Upper lobe of left lung (tissue), 6 donors: Measurements from ENCODE around the gene UBQLN2. TPM values are rescaled to one million over a fixed set of nuclear protein-coding genes. Genes with fewer than 3 reads are reported as not detected.
"Not testable (repeated sequence)": the region's sequence is repeated elsewhere in the genome, so short reads cannot be mapped to it uniquely, and the experiment has no call there.

Experiments used
- ATAC-seq, 2 donors: fragments of 200-7000 bp; cut with Tn5 transposase; one replicate each; pipeline ENCODE4 v1.9.1; 2022; ENCODE audit warnings: mild to moderate bottlenecking in 2 of 2, moderate library complexity in 2 of 2; ENCODE audit not compliant: low FRiP score in 2 of 2
- DNase-seq, 2 donors: peaks; one replicate each; pipeline ENCODE4 v3.0.0-alpha.2; 2019 to 2020
- H3K27ac ChIP-seq, 4 donors: fragments of 200-600 bp; sonication (generic); one replicate each; pipeline ENCODE4 v1.5.1; 2016 to 2019
- H3K27me3 ChIP-seq, 4 donors: fragments of 200-600 bp; sonication (generic); one replicate each; pipeline ENCODE4 v1.5.1; 2017 to 2019
- H3K36me3 ChIP-seq, 4 donors: fragments of 200-600 bp; sonication (generic); one replicate each; pipeline ENCODE4 v1.5.1; 2016 to 2019
- H3K4me1 ChIP-seq, 4 donors: fragments of 200-600 bp; sonication (generic); one replicate each; pipeline ENCODE4 v1.5.1; 2018 to 2019
- H3K4me3 ChIP-seq, 4 donors: fragments of 200-600 bp; sonication (generic); one replicate each; pipeline ENCODE4 v1.5.1; 2017 to 2019; ENCODE audit warnings: mild to moderate bottlenecking in 2 of 4, moderate library complexity in 1 of 4
- H3K9me3 ChIP-seq, 4 donors: fragments of 200-600 bp; sonication (generic); one replicate each; pipeline ENCODE4 v1.5.1; 2018 to 2019
- EP300 ChIP-seq, 4 donors: sonication (generic); formaldehyde crosslinking; IDR thresholded peaks; one replicate each; pipeline ENCODE4 v1.5.1; 2017; ENCODE audit warnings: antibody characterized with exemption in 4 of 4, control low read depth in 2 of 4
- POLR2A ChIP-seq, 4 donors: fragments of 450-650 bp; IDR thresholded peaks; one replicate each; pipeline ENCODE4 v1.5.1; 2016 to 2017; ENCODE audit warnings: antibody characterized with exemption in 4 of 4, mild to moderate bottlenecking in 2 of 4
- POLR2AphosphoS5 ChIP-seq, 2 donors: sonication (generic); formaldehyde crosslinking; IDR thresholded peaks; one replicate each; pipeline ENCODE4 v1.5.1; 2017; ENCODE audit warnings: antibody characterized with exemption in 2 of 2
- WGBS, 2 donors: methylation state at CpG; one replicate each; pipeline ENCODE4 v1.1.5; 2017 to 2018; 5-methylcytosine and 5-hydroxymethylcytosine counted together
- total RNA-seq, 6 donors: library from RNA; depleted of rRNA in 4 of 6; stranded (reverse); fragments of >200 nt in 4 of 6; gene quantifications; one replicate each; pipeline versions ENCODE4 v1.1.0 to v1.2.1, GENCODE V29; 2016 to 2021
- TF ChIP-seq, protein P1 (sequence below), 6 experiments: fragments of 450-650 bp in 4 of 6; fragments of 200-600 bp in 2 of 6; sonication (generic) in 2 of 6; IDR thresholded peaks; one replicate each; pipeline ENCODE4 v1.5.1; 2016 to 2019; ENCODE audit warnings: antibody characterized with exemption in 6 of 6
- donor health status: DM: no; HTN: no; CAD: no; lungs with moderate emphysema.
- donor health status: DM: no; HTN: yes; CAD: no; lungs with severe emphysema.

The UBQLN2 gene
- total RNA-seq = 10 to 100 TPM; 19.8 to 31.2 (median 27.0) TPM

DNA sequence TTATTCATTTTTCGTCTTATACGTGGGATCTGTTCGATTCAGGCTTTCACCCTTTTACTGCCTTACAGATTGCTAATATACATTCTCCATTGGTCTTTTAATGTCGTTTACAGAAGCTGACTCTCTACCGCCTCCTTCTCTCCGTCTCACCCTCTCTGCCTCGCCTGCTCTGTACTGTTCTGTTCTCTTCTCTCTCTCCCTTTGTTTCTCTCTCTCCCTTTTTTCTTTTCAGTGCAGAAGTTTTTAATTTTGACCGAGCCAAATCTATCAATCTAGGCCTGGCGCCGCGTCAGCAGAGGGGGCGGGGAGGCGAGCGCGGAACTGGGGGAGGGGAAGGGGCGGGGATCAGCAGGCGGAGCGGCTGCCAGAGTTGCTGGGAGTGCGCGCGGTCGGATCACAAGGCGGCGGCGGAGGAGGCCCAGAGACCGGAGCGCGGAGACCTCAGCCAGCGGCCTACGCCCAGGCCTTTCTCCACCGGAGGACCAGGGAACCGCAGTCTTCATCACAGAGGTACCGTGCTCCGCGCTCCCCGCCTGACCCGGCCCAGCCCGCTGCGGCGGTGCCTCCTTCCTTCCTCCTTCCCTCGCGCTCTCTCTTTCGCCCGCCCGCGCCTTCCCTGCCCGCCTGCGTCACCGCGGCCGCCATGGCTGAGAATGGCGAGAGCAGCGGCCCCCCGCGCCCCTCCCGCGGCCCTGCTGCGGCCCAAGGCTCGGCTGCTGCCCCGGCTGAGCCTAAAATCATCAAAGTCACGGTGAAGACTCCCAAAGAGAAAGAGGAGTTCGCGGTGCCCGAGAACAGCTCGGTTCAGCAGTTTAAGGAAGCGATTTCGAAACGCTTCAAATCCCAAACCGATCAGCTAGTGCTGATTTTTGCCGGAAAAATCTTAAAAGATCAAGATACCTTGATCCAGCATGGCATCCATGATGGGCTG is at the start of gene UBQLN2:
UBQLN2 (plus strand) TSS at position 397 of the 931 bp plus-strand sequence; CDS start at position 644, 247 bp downstream.
- Histone ChIP-seq H3K27ac (peak within 1 kb of the TSS; percentile 94 to 98 (median 96)), H3K4me3 (peak within 1 kb of the TSS; percentile 8 to 65 (median 56)), H3K4me1 (peaks cover 0 to 12% (median 5%) of the 10 kb centered on the region in 4 donors), H3K36me3 (no peaks in the 10 kb centered on the region), H3K9me3 (no peaks in the 10 kb centered on the region), H3K27me3 (no peaks in the 10 kb centered on the region)
- ATAC-seq = peak; percentile 92 to 98
- TF ChIP-seq, protein P1, sequence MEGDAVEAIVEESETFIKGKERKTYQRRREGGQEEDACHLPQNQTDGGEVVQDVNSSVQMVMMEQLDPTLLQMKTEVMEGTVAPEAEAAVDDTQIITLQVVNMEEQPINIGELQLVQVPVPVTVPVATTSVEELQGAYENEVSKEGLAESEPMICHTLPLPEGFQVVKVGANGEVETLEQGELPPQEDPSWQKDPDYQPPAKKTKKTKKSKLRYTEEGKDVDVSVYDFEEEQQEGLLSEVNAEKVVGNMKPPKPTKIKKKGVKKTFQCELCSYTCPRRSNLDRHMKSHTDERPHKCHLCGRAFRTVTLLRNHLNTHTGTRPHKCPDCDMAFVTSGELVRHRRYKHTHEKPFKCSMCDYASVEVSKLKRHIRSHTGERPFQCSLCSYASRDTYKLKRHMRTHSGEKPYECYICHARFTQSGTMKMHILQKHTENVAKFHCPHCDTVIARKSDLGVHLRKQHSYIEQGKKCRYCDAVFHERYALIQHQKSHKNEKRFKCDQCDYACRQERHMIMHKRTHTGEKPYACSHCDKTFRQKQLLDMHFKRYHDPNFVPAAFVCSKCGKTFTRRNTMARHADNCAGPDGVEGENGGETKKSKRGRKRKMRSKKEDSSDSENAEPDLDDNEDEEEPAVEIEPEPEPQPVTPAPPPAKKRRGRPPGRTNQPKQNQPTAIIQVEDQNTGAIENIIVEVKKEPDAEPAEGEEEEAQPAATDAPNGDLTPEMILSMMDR (IDR thresholded peaks at IDR 0.05) = peak in 1 of 6 experiments; percentile 10
- peak; percentile 53 to 88 for TF ChIP-seq POLR2AphosphoS5 (IDR thresholded peaks at IDR 0.05)
- TF ChIP-seq POLR2A (IDR thresholded peaks at IDR 0.05) = peak; percentile 67 to 90 (median 76)
- no peak for TF ChIP-seq EP300 (IDR thresholded peaks at IDR 0.05)
- DNase-seq = peak; percentile 80 to 94
- whole genome bisulfite sequencing, 2 donors = 0 to 20% methylated on average over 15 to 58 of the region's 70 CpGs

- TF ChIP-seq, protein P1 (IDR thresholded peaks at IDR 0.05) = no peak
- no peak for TF ChIP-seq POLR2AphosphoS5 (IDR thresholded peaks at IDR 0.05)
- no peak for TF ChIP-seq POLR2A (IDR thresholded peaks at IDR 0.05)
- TF ChIP-seq EP300 (IDR thresholded peaks at IDR 0.05) = no peak
- no peaks in the 10 kb centered on the region for H3K4me1 ChIP-seq
- no peaks in the 10 kb centered on the region for H3K27me3 ChIP-seq
- H3K36me3 ChIP-seq = no peaks in the 10 kb centered on the region
- DNase-seq (no peak), ATAC-seq (no peak)
- no peaks in the 10 kb centered on the region for H3K9me3 ChIP-seq
- H3K27ac ChIP-seq = no peak overlapping the region
- H3K4me3 ChIP-seq = no peak overlapping the region
- WGBS, 2 donors = 52 to 63% methylated on average over 2 of the region's 2 CpGs
Measured at GRCh38 chrX:56519642-56520041, 43.8 kb upstream of the UBQLN2 start.

DNA sequence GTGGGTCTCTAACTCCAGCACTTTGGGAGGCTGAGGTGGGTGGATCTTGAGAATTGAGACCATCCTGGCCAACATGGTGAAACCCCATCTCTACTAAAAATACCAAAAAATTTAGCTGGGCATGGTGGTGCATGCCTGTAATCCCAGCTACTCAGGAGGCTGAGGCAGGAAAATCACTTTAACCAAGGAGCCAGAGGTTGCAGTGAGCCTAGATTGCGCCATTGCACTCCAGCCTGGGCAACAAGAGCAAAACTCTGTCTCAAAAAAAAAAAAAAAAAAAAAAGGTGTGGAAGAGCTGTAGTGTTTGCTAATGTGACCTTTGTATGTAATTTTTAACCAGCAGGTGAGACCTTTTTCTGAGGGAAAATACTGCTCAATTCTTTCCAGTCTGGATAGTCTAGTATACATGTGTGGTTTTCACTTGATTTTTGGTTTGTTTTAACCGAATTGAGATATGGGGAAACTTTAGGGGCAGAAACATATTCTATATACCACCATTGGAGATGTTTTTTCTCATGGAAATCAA is 33.9 kb upstream of the UBQLN2 start:
- H3K4me3 ChIP-seq, H3K4me1 ChIP-seq, ATAC-seq, DNase-seq, H3K9me3 ChIP-seq, H3K36me3 ChIP-seq, H3K27me3 ChIP-seq, H3K27ac ChIP-seq: not testable (repeated sequence)
- 50 to 59% methylated on average over 1 to 2 of the region's 2 CpGs for WGBS, 2 donors

- H3K9me3 ChIP-seq = no peaks in the 10 kb centered on the region
- no peaks in the 10 kb centered on the region for H3K27me3 ChIP-seq
- ATAC-seq = no peak
- H3K27ac ChIP-seq = no peak overlapping the region
- H3K4me1 ChIP-seq = no peaks in the 10 kb centered on the region
- no peaks in the 10 kb centered on the region for H3K36me3 ChIP-seq
- WGBS, 2 donors = 43 to 76% methylated on average over 1 of the region's 1 CpG
- no peak overlapping the region for H3K4me3 ChIP-seq
- DNase-seq = no peak
- TF ChIP-seq POLR2AphosphoS5 (IDR thresholded peaks at IDR 0.05) = no peak
- TF ChIP-seq EP300 (IDR thresholded peaks at IDR 0.05) = no peak
- TF ChIP-seq POLR2A (IDR thresholded peaks at IDR 0.05) = no peak
- TF ChIP-seq, protein P1 (IDR thresholded peaks at IDR 0.05) = no peak
Measured at GRCh38 chrX:56530011-56530410, 33.4 kb upstream of the UBQLN2 start.

DNA sequence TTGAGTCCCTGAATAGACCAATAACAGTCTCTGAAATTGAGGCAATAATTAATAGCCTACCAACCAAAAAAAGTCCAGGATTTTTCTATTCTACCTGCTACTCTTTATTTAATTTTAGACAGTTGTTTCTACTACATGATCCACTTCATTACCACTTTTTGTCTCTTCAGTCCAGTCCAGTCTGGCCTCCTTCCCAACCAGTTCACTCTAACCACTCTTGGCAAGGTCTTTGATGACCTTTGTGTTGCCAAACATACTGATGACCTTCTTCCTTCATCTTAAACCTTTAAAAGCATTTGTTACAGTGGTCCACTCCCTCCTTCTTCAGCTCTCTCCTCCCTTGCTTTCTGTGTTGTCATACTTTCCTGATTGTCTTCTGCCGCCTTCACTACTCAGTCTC is 12.8 kb upstream of the UBQLN2 start:
- Histone ChIP-seq H3K27me3 (no peaks in the 10 kb centered on the region), H3K4me3 (no peak overlapping the region), H3K36me3 (no peaks in the 10 kb centered on the region), H3K4me1 (no peaks in the 10 kb centered on the region), H3K9me3 (peaks cover 0 to 5% (median 0%) of the 10 kb centered on the region in 4 donors), H3K27ac (no peak overlapping the region)
- ATAC-seq (no peak), DNase-seq (no peak)
- 61 to 88% methylated on average over 1 of the region's 1 CpG for WGBS, 2 donors
- TF ChIP-seq POLR2AphosphoS5 (IDR thresholded peaks at IDR 0.05) = no peak
- TF ChIP-seq EP300 (IDR thresholded peaks at IDR 0.05) = no peak
- TF ChIP-seq, protein P1 (IDR thresholded peaks at IDR 0.05) = no peak
- TF ChIP-seq POLR2A (IDR thresholded peaks at IDR 0.05) = no peak
